ENCODE results near the gene LRCOL1.

- TF ChIP-seq POLR2AphosphoS5 (IDR thresholded peaks at IDR 0.05; ENCODE audit: low read depth, low read length), result no peak
- no peak for TF ChIP-seq SPI1 (IDR thresholded peaks at IDR 0.05; ENCODE audit: low read depth, low read length)
- no peak for TF ChIP-seq POLR2A (IDR thresholded peaks at IDR 0.05; ENCODE audit: low read depth, low read length)
Observed at GRCh38 chr12:132585177-132585576, 25.2 kb downstream of the LRCOL1 start.
